Hematopoietic multipotent progenitor cell (in vitro differentiated cells): ENCODE data around the gene NR4A2. TPM values are rescaled to one million over a fixed set of nuclear protein-coding genes. Genes with fewer than 3 reads are reported as not detected.

ENCODE experiments used
- DNase-seq, 3 donors: peaks; one replicate each; pipeline ENCODE4 v3.0.0-alpha.2; 2011 to 2015; ENCODE audit warnings: low read depth in 2 of 3, low spot score in 2 of 3
- total RNA-seq: library from RNA; depleted of rRNA; stranded (reverse); fragments of >200 nt; gene quantifications from one replicate; pipeline ENCODE4 v1.2.3, GENCODE V29; 2012

Gene NR4A2
- 6.7 TPM for total RNA-seq

- DNase-seq, result peak; percentile 83 to 90 (median 83)
Measured at GRCh38 chr2:156332534-156333273, at the start of gene NR4A2. NR4A2 (minus strand) TSS chr2:156332721; CDS start chr2:156330186, 2,535 bp downstream.

- no peak for DNase-seq
Measured at GRCh38 chr2:156380117-156380645, 47.7 kb upstream of the NR4A2 start.

GRCh38 chr2:156379714-156380113, 47.2 kb upstream of the NR4A2 start:
- no peak for DNase-seq

- peak in 1 of 3 donors; percentile 11 for DNase-seq
Measured at GRCh38 chr2:156379071-156379470, 46.5 kb upstream of the NR4A2 start.

- no peak for DNase-seq
Measured at GRCh38 chr2:156366753-156367152, 34.2 kb upstream of the NR4A2 start.

- no peak for DNase-seq
Measured at GRCh38 chr2:156363141-156363540, 30.6 kb upstream of the NR4A2 start.

GRCh38 chr2:156356014-156356754, 23.7 kb upstream of the NR4A2 start:
- DNase-seq, result no peak

GRCh38 chr2:156352911-156353310, 20.4 kb upstream of the NR4A2 start:
- DNase-seq, result no peak

GRCh38 chr2:156350374-156351142, 18.0 kb upstream of the NR4A2 start:
- no peak for DNase-seq

GRCh38 chr2:156349605-156350004, 17.1 kb upstream of the NR4A2 start:
- DNase-seq, result no peak

- no peak for DNase-seq
Measured at GRCh38 chr2:156349161-156349560, 16.6 kb upstream of the NR4A2 start.

GRCh38 chr2:156347431-156347830, 14.9 kb upstream of the NR4A2 start:
- no peak for DNase-seq

GRCh38 chr2:156346731-156347130, 14.2 kb upstream of the NR4A2 start:
- DNase-seq, result no peak

GRCh38 chr2:156345582-156345981, 13.1 kb upstream of the NR4A2 start:
- no peak for DNase-seq

- DNase-seq, result no peak
Measured at GRCh38 chr2:156343940-156344301, 11.4 kb upstream of the NR4A2 start.

- no peak for DNase-seq
Measured at GRCh38 chr2:156343096-156343939, 10.8 kb upstream of the NR4A2 start.

GRCh38 chr2:156342254-156343095, 10.0 kb upstream of the NR4A2 start:
- DNase-seq, result peak; percentile 79 to 94 (median 91)

GRCh38 chr2:156341452-156342253, 9.1 kb upstream of the NR4A2 start:
- DNase-seq, result peak; percentile 68 to 93 (median 88)
